Hepatocyte (in vitro differentiated cells): ENCODE results near the gene SRPRB.

Experiments
- CTCF ChIP-seq: fragments of 200-600 bp; sonication (generic); IDR thresholded peaks from 2 replicates; pipeline ENCODE4 v1.5.1; 2016; ENCODE audit warnings: antibody characterized with exemption, mild to moderate bottlenecking; ENCODE audit not compliant: poor library complexity
- EZH2 ChIP-seq: fragments of 200-600 bp; sonication (generic); IDR thresholded peaks from 2 replicates; pipeline ENCODE4 v1.6.1; 2016; ENCODE audit warnings: antibody characterized with exemption, mild to moderate bottlenecking, borderline replicate concordance

DNA sequence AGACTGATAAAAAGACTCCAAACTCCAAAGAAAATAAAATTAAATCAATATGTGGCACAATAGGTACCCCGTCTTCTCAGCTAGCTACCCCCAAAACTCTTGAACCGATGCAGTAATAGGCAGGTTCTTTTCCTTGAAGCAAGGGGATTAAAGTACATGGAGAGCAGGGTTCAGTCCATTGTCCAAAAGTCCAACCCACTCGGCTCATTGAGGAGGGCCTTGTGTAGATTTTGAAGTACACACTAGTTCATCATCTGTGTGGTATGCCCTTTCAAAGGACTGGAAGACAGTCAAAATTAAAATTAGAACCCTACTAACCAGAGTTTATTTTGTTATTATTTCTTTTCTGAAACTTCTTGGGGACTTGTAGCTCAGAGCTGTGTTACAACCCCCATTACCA, 36.1 kb upstream of the SRPRB start:
- TF ChIP-seq EZH2 (no peak), CTCF (no peak)
